Astrocyte (in vitro differentiated cells and primary cell): ENCODE results near the gene SYNGR4. TPM values are rescaled to one million over a fixed set of nuclear protein-coding genes. Genes with fewer than 3 reads are reported as not detected.

Experiments used
- DNase-seq: peaks from one replicate; pipeline ENCODE4 v3.0.0-alpha.2; 2010; ENCODE audit warnings: low read depth
- FAIRE-seq: peaks from 2 replicates; lab custom pipeline; 2011; peaks lifted over from hg19 to GRCh38; lab: Jason Lieb, UNC
- H2AFZ ChIP-seq: 2 replicates; pipeline ENCODE4 v1.6.0; 2012; ENCODE audit warnings: low read depth, low read length, inconsistent platforms
- H3K27ac ChIP-seq: 2 replicates; pipeline ENCODE4 v1.5.1; 2011; ENCODE audit warnings: low read depth, low read length, inconsistent platforms
- H3K27me3 ChIP-seq: 2 replicates; pipeline ENCODE4 v1.6.0; 2011; ENCODE audit warnings: low read length, inconsistent platforms; ENCODE audit not compliant: insufficient read depth
- H3K36me3 ChIP-seq: 2 replicates; pipeline ENCODE4 v1.5.1; 2011; ENCODE audit warnings: low read length, inconsistent platforms; ENCODE audit not compliant: insufficient read depth
- H3K4me1 ChIP-seq: 2 replicates; pipeline ENCODE4 v1.5.1; 2011; ENCODE audit warnings: low read length, inconsistent platforms; ENCODE audit not compliant: insufficient read depth
- H3K4me2 ChIP-seq: 2 replicates; pipeline ENCODE4 v1.6.0; 2012; ENCODE audit warnings: low read length, inconsistent platforms
- H3K4me3 ChIP-seq: 2 replicates; pipeline ENCODE4 v1.5.1; 2011; ENCODE audit warnings: low read depth, mild to moderate bottlenecking, low read length, inconsistent platforms; ENCODE audit not compliant: insufficient read depth
- H3K79me2 ChIP-seq: 2 replicates; pipeline ENCODE4 v1.6.0; 2012; ENCODE audit warnings: mild to moderate bottlenecking, low read length, inconsistent platforms; ENCODE audit not compliant: insufficient read depth
- H3K9ac ChIP-seq: 2 replicates; pipeline ENCODE4 v1.6.0; 2012; ENCODE audit warnings: mild to moderate bottlenecking, low read length, inconsistent platforms
- H3K9me3 ChIP-seq: 2 replicates; pipeline ENCODE4 v1.5.1; 2012; ENCODE audit warnings: low read depth, mild to moderate bottlenecking, low read length, inconsistent platforms; ENCODE audit not compliant: insufficient read depth
- H4K20me1 ChIP-seq: 2 replicates; pipeline ENCODE4 v1.6.0; 2012; ENCODE audit warnings: low read length, inconsistent platforms; ENCODE audit not compliant: insufficient read depth
- H3K27ac Mint-ChIP-seq: one replicate; pipeline ENCODE4 v1.8.0; 2021; ENCODE audit warnings: mild to moderate bottlenecking, mixed read lengths; ENCODE audit not compliant: unreplicated experiment
- H3K27me3 Mint-ChIP-seq: one replicate; pipeline ENCODE4 v1.8.0; 2021; ENCODE audit warnings: low read depth, mixed read lengths; ENCODE audit not compliant: unreplicated experiment
- H3K36me3 Mint-ChIP-seq: one replicate; pipeline ENCODE4 v1.8.0; 2021; ENCODE audit warnings: low read depth, mixed read lengths; ENCODE audit not compliant: unreplicated experiment
- H3K4me1 Mint-ChIP-seq: one replicate; pipeline ENCODE4 v1.8.0; 2021; ENCODE audit warnings: low read depth, mixed read lengths; ENCODE audit not compliant: unreplicated experiment
- H3K4me3 Mint-ChIP-seq: one replicate; pipeline ENCODE4 v1.8.0; 2021; ENCODE audit warnings: mild to moderate bottlenecking, moderate library complexity, mixed read lengths; ENCODE audit not compliant: unreplicated experiment
- H3K9me3 Mint-ChIP-seq: one replicate; pipeline ENCODE4 v1.8.0; 2021; ENCODE audit warnings: mild to moderate bottlenecking, mixed read lengths; ENCODE audit not compliant: unreplicated experiment
- CTCF ChIP-seq: IDR thresholded peaks from 2 replicates; pipeline ENCODE4 v1.5.1; 2011; ENCODE audit warnings: low read depth, mild to moderate bottlenecking, inconsistent platforms, low read length, moderate library complexity; ENCODE audit not compliant: insufficient read depth
- EZH2 ChIP-seq: IDR thresholded peaks from 2 replicates; pipeline ENCODE4 v1.6.1; 2012; ENCODE audit warnings: mild to moderate bottlenecking, low read length, inconsistent platforms; ENCODE audit not compliant: insufficient read depth
- total RNA-seq: library from RNA; stranded (reverse); gene quantifications from 2 replicates; pipeline ENCODE4 v1.2.1, GENCODE V29; 2021

SYNGR4 gene
- total RNA-seq, 1 donor from 2014 or later, result not detected

- Mint-ChIP-seq H3K27me3 (peaks cover 14% of the 10 kb centered on the region), H3K27ac (no peak overlapping the region), H3K9me3 (peaks cover 3% of the 10 kb centered on the region), H3K4me3 (no peak overlapping the region), H3K4me1 (no peaks in the 10 kb centered on the region), H3K36me3 (no peaks in the 10 kb centered on the region)
- H3K9ac ChIP-seq, result no peak overlapping the region
- no peaks in the 10 kb centered on the region for H3K36me3 ChIP-seq
- H3K9me3 ChIP-seq, result no peaks in the 10 kb centered on the region
- no peak overlapping the region for H3K4me3 ChIP-seq
- DNase-seq, result no peak
- no peak for TF ChIP-seq EZH2
- no peak for TF ChIP-seq CTCF
- H3K79me2 ChIP-seq, result no peaks in the 10 kb centered on the region
- no peaks in the 10 kb centered on the region for H4K20me1 ChIP-seq
- no peaks in the 10 kb centered on the region for H3K4me1 ChIP-seq
- FAIRE-seq, result no peak
- H3K27ac ChIP-seq, result no peak overlapping the region
- H3K27me3 ChIP-seq, result no peaks in the 10 kb centered on the region
- no peak overlapping the region for H3K4me2 ChIP-seq
- no peak overlapping the region for H2AFZ ChIP-seq
Measured at GRCh38 chr19:48341515-48342413, 22.4 kb upstream of the SYNGR4 start.

GRCh38 chr19:48342414-48342738 lies 21.8 kb upstream of the SYNGR4 start:
- H2AFZ ChIP-seq, result no peak overlapping the region
- peaks cover 16% of the 10 kb centered on the region for H3K27me3 Mint-ChIP-seq
- TF ChIP-seq CTCF (no peak), EZH2 (no peak)
- no peak overlapping the region for H3K9ac ChIP-seq
- FAIRE-seq, result no peak
- H3K9me3 ChIP-seq, result no peaks in the 10 kb centered on the region
- H4K20me1 ChIP-seq, result no peaks in the 10 kb centered on the region
- H3K27ac ChIP-seq, result no peak overlapping the region
- no peaks in the 10 kb centered on the region for H3K36me3 ChIP-seq
- H3K36me3 Mint-ChIP-seq, result peaks cover 4% of the 10 kb centered on the region
- no peak overlapping the region for H3K4me3 Mint-ChIP-seq
- H3K79me2 ChIP-seq, result no peaks in the 10 kb centered on the region
- no peaks in the 10 kb centered on the region for H3K27me3 ChIP-seq
- no peak overlapping the region for H3K4me2 ChIP-seq
- no peaks in the 10 kb centered on the region for H3K4me1 Mint-ChIP-seq
- no peak for DNase-seq
- no peak overlapping the region for H3K4me3 ChIP-seq
- peaks cover 5% of the 10 kb centered on the region for H3K9me3 Mint-ChIP-seq
- H3K4me1 ChIP-seq, result no peaks in the 10 kb centered on the region
- H3K27ac Mint-ChIP-seq, result no peak overlapping the region
